Peyer's patch (tissue), 4 donors: ENCODE results near the gene SMKR1. TPM values are rescaled to one million over a fixed set of nuclear protein-coding genes. Genes with fewer than 3 reads are reported as not detected.

Experiments
- DNase-seq, 3 donors: peaks; one replicate each; pipeline ENCODE4 v3.0.0-alpha.2; 2017 to 2019
- H3K27ac ChIP-seq, 4 donors: fragments of 200-600 bp; sonication (generic); one replicate each; pipeline ENCODE4 v1.5.1; 2016 to 2019
- H3K27me3 ChIP-seq, 2 donors: fragments of 200-600 bp; sonication (generic); one replicate each; pipeline ENCODE4 v1.5.1; 2019
- H3K36me3 ChIP-seq, 3 donors: fragments of 200-600 bp; sonication (generic); one replicate each; pipeline ENCODE4 v1.5.1; 2016 to 2019
- H3K4me1 ChIP-seq, 4 donors: fragments of 200-600 bp; sonication (generic); one replicate each; pipeline ENCODE4 v1.5.1; 2016 to 2019
- H3K4me3 ChIP-seq, 4 donors: fragments of 200-600 bp; sonication (generic); 1 replicate in 3 of 4; 2 replicates in 1 of 4; pipeline ENCODE4 v1.5.1; 2016 to 2019; ENCODE audit warnings: mild to moderate bottlenecking in 1 of 4
- H3K9me3 ChIP-seq, 4 donors: fragments of 200-600 bp; sonication (generic); one replicate each; pipeline ENCODE4 v1.5.1; 2016 to 2019; ENCODE audit warnings: mild to moderate bottlenecking in 1 of 4
- CTCF ChIP-seq, 6 experiments: fragments of 450-650 bp in 4 of 6; fragments of 200-600 bp in 2 of 6; sonication (generic) in 1 of 6; IDR thresholded peaks; one replicate each; pipeline ENCODE4 v1.5.1; 2017 to 2019; ENCODE audit warnings: antibody characterized with exemption in 6 of 6, mild to moderate bottlenecking in 3 of 6, moderate library complexity in 1 of 6
- POLR2A ChIP-seq, 2 donors: fragments of 450-650 bp; IDR thresholded peaks; one replicate each; pipeline ENCODE4 v1.5.1; 2017; ENCODE audit warnings: antibody characterized with exemption in 2 of 2, mild to moderate bottlenecking in 2 of 2, moderate library complexity in 2 of 2
- total RNA-seq, 4 donors: library from RNA; depleted of rRNA; stranded (reverse); fragments of >200 nt; gene quantifications; one replicate each; pipeline ENCODE4 v1.1.0, GENCODE V29; 2016

The SMKR1 gene
- total RNA-seq, 4 donors from 2014 or later = 1.3 TPM; not detected in 3

- H3K4me1 ChIP-seq = no peaks in the 10 kb centered on the region
- H3K27me3 ChIP-seq = no peaks in the 10 kb centered on the region
- no peak for DNase-seq
- no peaks in the 10 kb centered on the region for H3K9me3 ChIP-seq
- H3K36me3 ChIP-seq = no peaks in the 10 kb centered on the region
- no peak overlapping the region for H3K27ac ChIP-seq
- no peak for TF ChIP-seq POLR2A (IDR thresholded peaks at IDR 0.05)
- TF ChIP-seq CTCF (IDR thresholded peaks at IDR 0.05) = no peak
- no peak overlapping the region for H3K4me3 ChIP-seq
Observed at GRCh38 chr7:129514683-129515082, 12.4 kb downstream of the SMKR1 start.

- H3K9me3 ChIP-seq = no peaks in the 10 kb centered on the region
- H3K4me3 ChIP-seq = no peak overlapping the region
- TF ChIP-seq CTCF (IDR thresholded peaks at IDR 0.05) (no peak), POLR2A (IDR thresholded peaks at IDR 0.05) (no peak)
- H3K36me3 ChIP-seq = no peaks in the 10 kb centered on the region
- H3K4me1 ChIP-seq = no peaks in the 10 kb centered on the region
- H3K27ac ChIP-seq = no peak overlapping the region
- no peaks in the 10 kb centered on the region for H3K27me3 ChIP-seq
- no peak for DNase-seq
Observed at GRCh38 chr7:129515381-129515780, 13.1 kb downstream of the SMKR1 start.

GRCh38 chr7:129517931-129518330, 15.6 kb downstream of the SMKR1 start:
- TF ChIP-seq CTCF (IDR thresholded peaks at IDR 0.05) (no peak), POLR2A (IDR thresholded peaks at IDR 0.05) (no peak)
- DNase-seq = no peak
- Histone ChIP-seq H3K27ac (no peak overlapping the region), H3K36me3 (no peaks in the 10 kb centered on the region), H3K27me3 (no peaks in the 10 kb centered on the region), H3K9me3 (no peaks in the 10 kb centered on the region), H3K4me1 (no peaks in the 10 kb centered on the region), H3K4me3 (no peak overlapping the region)

- no peak for DNase-seq
- Histone ChIP-seq H3K4me1 (no peaks in the 10 kb centered on the region), H3K27ac (no peak overlapping the region), H3K4me3 (no peak overlapping the region), H3K9me3 (no peaks in the 10 kb centered on the region), H3K27me3 (no peaks in the 10 kb centered on the region), H3K36me3 (no peaks in the 10 kb centered on the region)
- no peak for TF ChIP-seq CTCF (IDR thresholded peaks at IDR 0.05)
- TF ChIP-seq POLR2A (IDR thresholded peaks at IDR 0.05) = no peak
Observed at GRCh38 chr7:129519464-129519863, 17.1 kb downstream of the SMKR1 start.

- no peak for TF ChIP-seq POLR2A (IDR thresholded peaks at IDR 0.05)
- TF ChIP-seq CTCF (IDR thresholded peaks at IDR 0.05) = no peak
- no peak overlapping the region for H3K27ac ChIP-seq
- no peaks in the 10 kb centered on the region for H3K9me3 ChIP-seq
- no peak overlapping the region for H3K4me3 ChIP-seq
- H3K36me3 ChIP-seq = no peaks in the 10 kb centered on the region
- H3K4me1 ChIP-seq = no peaks in the 10 kb centered on the region
- H3K27me3 ChIP-seq = no peaks in the 10 kb centered on the region
- no peak for DNase-seq
Observed at GRCh38 chr7:129522088-129522970, 20.0 kb downstream of the SMKR1 start.
